ENCODE measurements around the gene ATP2B1.

DNA sequence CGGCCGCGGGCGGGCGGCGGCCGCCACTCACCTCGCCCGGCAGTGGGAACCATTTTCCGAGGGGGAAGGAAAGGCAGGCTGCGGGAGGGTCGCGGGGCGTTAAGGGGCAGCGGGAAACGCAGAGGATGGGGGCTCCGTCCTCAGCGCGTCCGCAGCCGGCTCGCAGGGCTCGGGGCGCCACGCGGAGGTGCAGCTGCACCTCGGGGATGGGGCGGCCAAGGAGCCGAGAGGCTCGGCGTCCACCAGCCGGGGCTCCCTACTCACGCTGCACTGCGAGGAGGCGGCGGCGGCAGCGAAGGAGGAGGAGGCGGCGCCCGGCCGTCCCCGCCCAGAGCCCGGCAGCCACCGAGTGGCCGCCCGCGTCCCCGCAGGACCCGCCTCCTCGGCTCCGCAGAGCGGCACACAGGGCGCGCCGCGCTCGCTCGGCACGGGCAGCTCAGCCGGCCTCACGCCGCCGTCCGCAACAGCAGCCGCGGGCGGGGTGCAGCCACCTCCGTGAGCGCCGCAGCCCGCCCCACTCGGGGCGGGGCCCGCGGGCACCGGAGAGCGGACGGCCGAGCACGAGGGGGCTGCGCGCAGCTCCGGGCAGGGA, at the start of gene ATP2B1:
- no peak for TF ChIP-seq YY1 (IDR thresholded peaks at IDR 0.05; ENCODE audit: insufficient read depth, insufficient read length)
- no peak for TF ChIP-seq ZNF274 (IDR thresholded peaks at IDR 0.05; ENCODE audit: low read depth, low read length)
